ENCODE data around the gene C20orf204. TPM values are rescaled to one million over a fixed set of nuclear protein-coding genes. Genes with fewer than 3 reads are reported as not detected.
A peak's percentile ranks its signal among the peaks of the same experiment; 100 is the strongest.
"Not testable (repeated sequence)": the region's sequence is repeated elsewhere in the genome, so short reads cannot be mapped to it uniquely, and the experiment has no call there.

The C20orf204 gene
- total and polyA plus RNA-seq, 12 donors = 0.05 to 4.8 (median 0.46) TPM

- TF ChIP-seq CTCF (IDR thresholded peaks at IDR 0.05) (no peak), POLR2A (IDR thresholded peaks at IDR 0.05) (no peak)
- Histone ChIP-seq H3K27ac (no peak within 1 kb of the TSS), H3K27me3 (no peaks in the 10 kb centered on the region), H3K36me3 (replicated peaks in 1 of 2) (no peaks in the 10 kb centered on the region), H3K4me3 (peak within 1 kb of the TSS in 2 of 4 donors; percentile 28 to 58), H3K4me1 (replicated peaks in 1 of 2) (peaks cover 10 to 22% of the 10 kb centered on the region in 2 donors), H3K9me3 (replicated peaks in 1 of 3) (no peaks in the 10 kb centered on the region)
- intact Hi-C loops (cut with DNase I) = no loop called here
- no peak for DNase-seq
- 3 to 11% (median 5%) methylated on average over 3 to 82 of the region's 86 CpGs for WGBS, 4 donors
Measured at GRCh38 chr20:64083804-64084684, 48.1 kb downstream of the C20orf204 start, which contains the start of gene LKAAEAR1. LKAAEAR1 (minus strand) TSS chr20:64084398; CDS start chr20:64084219, 179 bp downstream.

GRCh38 chr20:64084685-64085152 is 48.7 kb downstream of the C20orf204 start:
- no peaks in the 10 kb centered on the region for H3K36me3 ChIP-seq (replicated peaks in 1 of 2)
- H3K4me1 ChIP-seq (replicated peaks in 1 of 2) = peaks cover 6 to 18% of the 10 kb centered on the region in 2 donors
- intact Hi-C loops (cut with DNase I) = no loop called here
- TF ChIP-seq CTCF (IDR thresholded peaks at IDR 0.05) (no peak), POLR2A (IDR thresholded peaks at IDR 0.05) (no peak)
- H3K4me3 ChIP-seq = no peak overlapping the region
- no peak overlapping the region for H3K27ac ChIP-seq
- no peak for DNase-seq
- no peaks in the 10 kb centered on the region for H3K27me3 ChIP-seq
- 8 to 50% (median 15%) methylated on average over 3 to 23 of the region's 23 CpGs for WGBS, 4 donors
- no peaks in the 10 kb centered on the region for H3K9me3 ChIP-seq (replicated peaks in 1 of 3)

- 79 to 100% (median 89%) methylated on average over 3 to 10 of the region's 11 CpGs for WGBS, 4 donors
- DNase-seq = no peak
- Histone ChIP-seq H3K4me3 (no peak overlapping the region), H3K27me3 (no peaks in the 10 kb centered on the region), H3K4me1 (replicated peaks in 1 of 2) (peaks cover 6 to 18% of the 10 kb centered on the region in 2 donors), H3K9me3 (replicated peaks in 1 of 3) (no peaks in the 10 kb centered on the region), H3K27ac (no peak overlapping the region), H3K36me3 (replicated peaks in 1 of 2) (no peaks in the 10 kb centered on the region)
- TF ChIP-seq CTCF (IDR thresholded peaks at IDR 0.05) (no peak), POLR2A (IDR thresholded peaks at IDR 0.05) (no peak)
- intact Hi-C loops (cut with DNase I) = no loop called here
Measured at GRCh38 chr20:64086801-64087200, 50.8 kb downstream of the C20orf204 start.

- H3K9me3 ChIP-seq (replicated peaks in 1 of 3); H3K36me3 ChIP-seq (replicated peaks in 1 of 2); DNase-seq; intact Hi-C loops (cut with DNase I); H3K27me3 ChIP-seq; H3K27ac ChIP-seq; H3K4me3 ChIP-seq: not testable (repeated sequence)
- H3K4me1 ChIP-seq (replicated peaks in 1 of 2) = peaks cover 6 to 18% of the 10 kb centered on the region in 2 donors
- 94 to 97% (median 96%) methylated on average over 6 to 10 of the region's 36 CpGs for WGBS, 4 donors
Measured at GRCh38 chr20:64087226-64087825, 51.3 kb downstream of the C20orf204 start.

- H3K27me3 ChIP-seq; H3K4me3 ChIP-seq; intact Hi-C loops (cut with DNase I); H3K36me3 ChIP-seq (replicated peaks in 1 of 2); H3K9me3 ChIP-seq (replicated peaks in 1 of 3); DNase-seq; H3K27ac ChIP-seq: not testable (repeated sequence)
- H3K4me1 ChIP-seq (replicated peaks in 1 of 2) = peaks cover 6 to 10% of the 10 kb centered on the region in 2 donors
Measured at GRCh38 chr20:64088586-64088985, 52.6 kb downstream of the C20orf204 start.

All from adrenal gland (tissue), 12 donors.